ENCODE data around the gene MID1.

Gene MID1

GRCh38 chrX:10619425-10620046 is 849 bp downstream of the MID1 start:
- DNase-seq (ENCODE audit: low read depth) = peak; percentile 35
- TF ChIP-seq CTCF (IDR thresholded peaks at IDR 0.05; ENCODE audit: low read length, missing control alignments) = no peak
- peak overlapping the region; percentile 71 for H3K4me3 ChIP-seq (replicated peaks; ENCODE audit: low read depth, low read length)

GRCh38 chrX:10618961-10619360 is 1.4 kb downstream of the MID1 start:
- DNase-seq (ENCODE audit: low read depth) = no peak
- TF ChIP-seq CTCF (IDR thresholded peaks at IDR 0.05; ENCODE audit: low read length, missing control alignments) = no peak
- peak overlapping the region; percentile 71 for H3K4me3 ChIP-seq (replicated peaks; ENCODE audit: low read depth, low read length)

GRCh38 chrX:10617999-10618351 is 2.4 kb downstream of the MID1 start:
- TF ChIP-seq CTCF (IDR thresholded peaks at IDR 0.05; ENCODE audit: low read length, missing control alignments) = no peak
- DNase-seq (ENCODE audit: low read depth) = no peak
- H3K4me3 ChIP-seq (replicated peaks; ENCODE audit: low read depth, low read length) = peak overlapping the region; percentile 71

GRCh38 chrX:10617186-10617998 is 3.0 kb downstream of the MID1 start:
- no peak for TF ChIP-seq CTCF (IDR thresholded peaks at IDR 0.05; ENCODE audit: low read length, missing control alignments)
- H3K4me3 ChIP-seq (replicated peaks; ENCODE audit: low read depth, low read length) = peak overlapping the region; percentile 71
- no peak for DNase-seq (ENCODE audit: low read depth)

GRCh38 chrX:10615931-10616774 is 4.2 kb downstream of the MID1 start:
- no peak overlapping the region for H3K4me3 ChIP-seq (replicated peaks; ENCODE audit: low read depth, low read length)
- peak; percentile 62 for TF ChIP-seq CTCF (IDR thresholded peaks at IDR 0.05; ENCODE audit: low read length, missing control alignments)
- peak; percentile 72 for DNase-seq (ENCODE audit: low read depth)

GRCh38 chrX:10612215-10612614 is 8.2 kb downstream of the MID1 start:
- DNase-seq (ENCODE audit: low read depth) = peak; percentile 54
- TF ChIP-seq CTCF (IDR thresholded peaks at IDR 0.05; ENCODE audit: low read length, missing control alignments) = no peak
- no peak overlapping the region for H3K4me3 ChIP-seq (replicated peaks; ENCODE audit: low read depth, low read length)

All from fibroblast of pulmonary artery (primary cell).